Suprapubic skin (tissue), 4 donors: ENCODE results near the gene ORAI1. TPM values are rescaled to one million over a fixed set of nuclear protein-coding genes. Genes with fewer than 3 reads are reported as not detected.
"Not testable (repeated sequence)": the region's sequence is repeated elsewhere in the genome, so short reads cannot be mapped to it uniquely, and the experiment has no call there.

Experiments
- DNase-seq, 2 donors: peaks; one replicate each; pipeline ENCODE4 v3.0.0-alpha.2; 2019; ENCODE audit warnings: low spot score in 2 of 2
- H3K27ac ChIP-seq: fragments of 200-600 bp; sonication (generic); one replicate; pipeline ENCODE4 v1.5.1; 2019
- H3K27me3 ChIP-seq: fragments of 200-600 bp; sonication (generic); one replicate; pipeline ENCODE4 v1.5.1; 2019
- H3K36me3 ChIP-seq: fragments of 200-600 bp; sonication (generic); one replicate; pipeline ENCODE4 v1.5.1; 2019
- H3K4me1 ChIP-seq: fragments of 200-600 bp; sonication (generic); one replicate; pipeline ENCODE4 v1.5.1; 2019
- H3K4me3 ChIP-seq: fragments of 200-600 bp; sonication (generic); one replicate; pipeline ENCODE4 v1.5.1; 2019; ENCODE audit warnings: mild to moderate bottlenecking
- H3K9me3 ChIP-seq: fragments of 200-600 bp; sonication (generic); one replicate; pipeline ENCODE4 v1.5.1; 2019
- CTCF ChIP-seq, 2 donors: fragments of 200-600 bp in 1 of 2; fragments of 450-650 bp in 1 of 2; sonication (generic) in 1 of 2; IDR thresholded peaks; one replicate each; pipeline ENCODE4 v1.5.1; 2016 to 2019; ENCODE audit warnings: antibody characterized with exemption in 2 of 2, mild to moderate bottlenecking in 1 of 2, moderate library complexity in 1 of 2
- EP300 ChIP-seq: sonication (generic); formaldehyde crosslinking; IDR thresholded peaks from one replicate; pipeline ENCODE4 v1.6.1; 2017; ENCODE audit warnings: antibody characterized with exemption
- POLR2A ChIP-seq, 2 donors: fragments of 450-650 bp; IDR thresholded peaks; one replicate each; pipeline ENCODE4 v1.6.1; 2017; ENCODE audit warnings: antibody characterized with exemption in 2 of 2, mild to moderate bottlenecking in 2 of 2, moderate library complexity in 2 of 2
- POLR2AphosphoS5 ChIP-seq, 3 donors: sonication (generic); formaldehyde crosslinking; IDR thresholded peaks; one replicate each; pipeline ENCODE4 v1.6.1; 2017; ENCODE audit warnings: antibody characterized with exemption in 3 of 3
- WGBS: methylation state at CpG from one replicate; pipeline ENCODE4 v1.1.5; 2018; 5-methylcytosine and 5-hydroxymethylcytosine counted together
- total RNA-seq, 4 donors: library from RNA; depleted of rRNA; stranded (reverse); fragments of >200 nt; gene quantifications; one replicate each; pipeline ENCODE4 v1.1.0, GENCODE V29; 2016

ORAI1 gene
- total RNA-seq, 4 donors from 2014 or later = 56.5 to 81.4 (median 71.4) TPM

GRCh38 chr12:121657305-121658008, 31.1 kb downstream of the ORAI1 start:
- Histone ChIP-seq H3K4me3 (no peak overlapping the region), H3K27ac (no peak overlapping the region), H3K4me1 (peaks cover 28% of the 10 kb centered on the region), H3K27me3 (no peaks in the 10 kb centered on the region), H3K36me3 (no peaks in the 10 kb centered on the region), H3K9me3 (no peaks in the 10 kb centered on the region)
- TF ChIP-seq EP300 = no peak
- TF ChIP-seq POLR2A (IDR thresholded peaks at IDR 0.05) = no peak
- no peak for TF ChIP-seq POLR2AphosphoS5 (IDR thresholded peaks at IDR 0.05)
- TF ChIP-seq CTCF (IDR thresholded peaks at IDR 0.05) = no peak
- 75% methylated on average over 18 of the region's 18 CpGs for WGBS
- DNase-seq = no peak

GRCh38 chr12:121661353-121662105, 35.2 kb downstream of the ORAI1 start:
- H3K27me3 ChIP-seq, H3K4me3 ChIP-seq, H3K9me3 ChIP-seq, DNase-seq, H3K36me3 ChIP-seq, H3K27ac ChIP-seq: not testable (repeated sequence)
- H3K4me1 ChIP-seq = peaks cover 11% of the 10 kb centered on the region
- 87% methylated on average over 11 of the region's 11 CpGs for WGBS

GRCh38 chr12:121663610-121663929, 37.2 kb downstream of the ORAI1 start:
- Histone ChIP-seq H3K4me3 (no peak overlapping the region), H3K27me3 (no peaks in the 10 kb centered on the region), H3K36me3 (no peaks in the 10 kb centered on the region), H3K9me3 (no peaks in the 10 kb centered on the region), H3K27ac (no peak overlapping the region), H3K4me1 (peaks cover 9% of the 10 kb centered on the region)
- WGBS = 80% methylated on average over 3 of the region's 3 CpGs
- TF ChIP-seq POLR2AphosphoS5 (IDR thresholded peaks at IDR 0.05) = no peak
- TF ChIP-seq EP300 = no peak
- DNase-seq = no peak

- H3K27me3 ChIP-seq, H3K9me3 ChIP-seq, H3K36me3 ChIP-seq, DNase-seq, H3K4me3 ChIP-seq, H3K27ac ChIP-seq: not testable (repeated sequence)
- 53% methylated on average over 6 of the region's 6 CpGs for WGBS
- H3K4me1 ChIP-seq = peaks cover 16% of the 10 kb centered on the region
Observed at GRCh38 chr12:121666829-121667228, 40.5 kb downstream of the ORAI1 start.

GRCh38 chr12:121668750-121669520, 42.6 kb downstream of the ORAI1 start:
- no peak for TF ChIP-seq POLR2A (IDR thresholded peaks at IDR 0.05)
- TF ChIP-seq CTCF (IDR thresholded peaks at IDR 0.05) = peak; percentile 16 to 45
- Histone ChIP-seq H3K4me1 (peaks cover 35% of the 10 kb centered on the region), H3K27ac (no peak overlapping the region), H3K4me3 (no peak overlapping the region), H3K9me3 (no peaks in the 10 kb centered on the region), H3K36me3 (no peaks in the 10 kb centered on the region), H3K27me3 (no peaks in the 10 kb centered on the region)
- DNase-seq = no peak
- 72% methylated on average over 18 of the region's 18 CpGs for WGBS

- Histone ChIP-seq H3K4me3 (no peak within 1 kb of the TSS), H3K4me1 (peaks cover 35% of the 10 kb centered on the region), H3K9me3 (no peaks in the 10 kb centered on the region), H3K27me3 (no peaks in the 10 kb centered on the region), H3K36me3 (no peaks in the 10 kb centered on the region), H3K27ac (peak within 1 kb of the TSS; percentile 59)
- TF ChIP-seq CTCF (IDR thresholded peaks at IDR 0.05) = no peak
- no peak for TF ChIP-seq POLR2AphosphoS5 (IDR thresholded peaks at IDR 0.05)
- no peak for TF ChIP-seq EP300
- TF ChIP-seq POLR2A (IDR thresholded peaks at IDR 0.05) = no peak
- DNase-seq = no peak
- WGBS = 78% methylated on average over 5 of the region's 5 CpGs
Observed at GRCh38 chr12:121669521-121669900, 43.2 kb downstream of the ORAI1 start, which contains the start of gene MORN3. Gene MORN3 (minus strand): TSS chr12:121669654. CDS start chr12:121669483, 171 bp downstream.
